ENCODE measurements around the gene ADAD2. TPM values are rescaled to one million over a fixed set of nuclear protein-coding genes. Genes with fewer than 3 reads are reported as not detected.

ADAD2 gene
- total and polyA plus RNA-seq, 2 of the 4 experiments (the other 2 are of a cell fraction): not detected

- Histone ChIP-seq H3K4ac (ENCODE audit: low read depth, low read length) (no peak overlapping the region), H2BK15ac (ENCODE audit: low read depth, low read length) (no peak overlapping the region), H3K9me3 (ENCODE audit: control insufficient read depth, insufficient read depth, low read length) (no peaks in the 10 kb centered on the region), H3K4me1 (ENCODE audit: control insufficient read depth, insufficient read depth, low read length) (peaks cover 15% of the 10 kb centered on the region), H3K4me2 (ENCODE audit: low read depth, low read length) (no peak overlapping the region), H3K18ac (ENCODE audit: low read depth, low read length) (no peak overlapping the region), H3K9ac (ENCODE audit: low read depth, low read length) (no peak overlapping the region), H3K27ac (ENCODE audit: insufficient read depth, low read length) (no peak overlapping the region), H3K79me1 (ENCODE audit: low read depth in 1 of 2, low read length in 2 of 2) (peaks cover 0 to 12% of the 10 kb centered on the region in 2 experiments; a peak in 2 of 4 replicates), H4K5ac (ENCODE audit: low read depth, low read length) (no peak overlapping the region), H3K23ac (ENCODE audit: low read depth, low read length) (no peak overlapping the region), H3K56ac (ENCODE audit: extremely low read depth, insufficient read depth, low read length) (no peak overlapping the region), H3K14ac (replicated peaks; ENCODE audit: low read depth, low read length) (no peak overlapping the region), H2BK5ac (ENCODE audit: low read depth, low read length, poor library complexity, severe bottlenecking) (no peak overlapping the region), H2AK5ac (ENCODE audit: low read depth, low read length) (0 out of 2 replicates have a peak overlapping the region, but pooled peaks have one; percentile 9), H4K8ac (ENCODE audit: low read depth in 2 of 2, low read length in 2 of 2) (no peak overlapping the region), H3K36me3 (ENCODE audit: control insufficient read depth, insufficient read depth, low read length) (peaks cover 9% of the 10 kb centered on the region), H3K27me3 (ENCODE audit: control insufficient read depth, insufficient read depth, low read length) (peaks cover 8% of the 10 kb centered on the region; the same call in 1 of the 2 replicates), H3K9me1 (ENCODE audit: insufficient read depth, low read length) (peaks cover 12% of the 10 kb centered on the region; the same call in 1 of the 2 replicates), H2BK20ac (ENCODE audit: low read depth, low read length) (no peak overlapping the region), H2AK9ac (replicated peaks; ENCODE audit: low read depth, low read length, poor library complexity) (no peak overlapping the region), H4K91ac (ENCODE audit: insufficient read depth, low read depth, low read length) (no peak overlapping the region), H2BK120ac (ENCODE audit: low read depth, low read length) (no peak overlapping the region), H3K4me3 (ENCODE audit: insufficient read depth, low read depth, low read length) (no peak overlapping the region), H4K20me1 (ENCODE audit: insufficient read depth, low read length) (peaks cover 16% of the 10 kb centered on the region), H2AFZ (replicated peaks; ENCODE audit: low read length, poor library complexity) (no peak overlapping the region)
- intact Hi-C loops (cut with micrococcal nuclease) (no loop called here), in situ Hi-C loops (cut with MboI; ENCODE audit: low sequenced_read_pairs) (loop anchor here (10.0 kb wide), 1 partner anchor 210 kb away; the partner anchor contains the start of gene NECAB2), dilution Hi-C loops (cut with HindIII; ENCODE audit: low sequenced_read_pairs, unreplicated experiment) (no loop called here)
- BruUV-seq (replicated peaks): no TSS peak
- WGBS, 2 experiments (ENCODE audit: extremely low coverage in 2 of 2, insufficient read length in 1 of 2): 90% methylated on average over 4 of the region's 11 CpGs; no CpG with 5 or more reads in 1 of the 2 experiments
- CTCF ChIA-PET: interaction anchor here (1.3 to 3.5 kb wide), 3 partner anchors 13 to 83 kb away, joined by 5 to 24 read pairs (median 14); partner anchors contain the start of gene TAF1C
- TF ChIP-seq USF2 (IDR thresholded peaks at IDR 0.05; ENCODE audit: low read depth, low read length) (no peak), POLR2A (IDR thresholded peaks at IDR 0.05; ENCODE audit: low read depth, low read length) (no peak), MXI1 (IDR thresholded peaks at IDR 0.05; ENCODE audit: borderline replicate concordance, low read depth, low read length) (no peak), RAD21 (IDR thresholded peaks at IDR 0.05; ENCODE audit: low read length) (no peak), RFX5 (IDR thresholded peaks at IDR 0.05; ENCODE audit: low read depth, low read length) (no peak), NFE2L2 (IDR thresholded peaks at IDR 0.05; ENCODE audit: low read depth, low read length) (no peak), CHD1 (IDR thresholded peaks at IDR 0.05; ENCODE audit: low read depth, low read length) (no peak), FOS (IDR thresholded peaks at IDR 0.05; ENCODE audit: low read depth, low read length) (no peak), CEBPB (IDR thresholded peaks at IDR 0.05; ENCODE audit: low read depth, low read length) (no peak), MAZ (IDR thresholded peaks at IDR 0.05; ENCODE audit: borderline replicate concordance, low read depth, low read length) (no peak), SMC3 (IDR thresholded peaks at IDR 0.05; ENCODE audit: low read depth, low read length) (no peak), BHLHE40 (IDR thresholded peaks at IDR 0.05; ENCODE audit: low read depth, low read length) (no peak), ELK1 (IDR thresholded peaks at IDR 0.05; ENCODE audit: borderline replicate concordance, low read depth, low read length) (no peak), MAFK (IDR thresholded peaks at IDR 0.05; ENCODE audit: low read depth, low read length) (no peak), RCOR1 (IDR thresholded peaks at IDR 0.05; ENCODE audit: insufficient replicate concordance, low read length) (no peak)
- TF ChIP-seq, protein P1, sequence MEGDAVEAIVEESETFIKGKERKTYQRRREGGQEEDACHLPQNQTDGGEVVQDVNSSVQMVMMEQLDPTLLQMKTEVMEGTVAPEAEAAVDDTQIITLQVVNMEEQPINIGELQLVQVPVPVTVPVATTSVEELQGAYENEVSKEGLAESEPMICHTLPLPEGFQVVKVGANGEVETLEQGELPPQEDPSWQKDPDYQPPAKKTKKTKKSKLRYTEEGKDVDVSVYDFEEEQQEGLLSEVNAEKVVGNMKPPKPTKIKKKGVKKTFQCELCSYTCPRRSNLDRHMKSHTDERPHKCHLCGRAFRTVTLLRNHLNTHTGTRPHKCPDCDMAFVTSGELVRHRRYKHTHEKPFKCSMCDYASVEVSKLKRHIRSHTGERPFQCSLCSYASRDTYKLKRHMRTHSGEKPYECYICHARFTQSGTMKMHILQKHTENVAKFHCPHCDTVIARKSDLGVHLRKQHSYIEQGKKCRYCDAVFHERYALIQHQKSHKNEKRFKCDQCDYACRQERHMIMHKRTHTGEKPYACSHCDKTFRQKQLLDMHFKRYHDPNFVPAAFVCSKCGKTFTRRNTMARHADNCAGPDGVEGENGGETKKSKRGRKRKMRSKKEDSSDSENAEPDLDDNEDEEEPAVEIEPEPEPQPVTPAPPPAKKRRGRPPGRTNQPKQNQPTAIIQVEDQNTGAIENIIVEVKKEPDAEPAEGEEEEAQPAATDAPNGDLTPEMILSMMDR (conservative IDR thresholded peaks at IDR 0.05; ENCODE audit: low read depth, low read length): no peak
- DNase-seq (no peak), ATAC-seq (ENCODE audit: low read depth) (no peak)
- POLR2A ChIA-PET (ENCODE audit: unreplicated experiment): no interaction called here
Observed at GRCh38 chr16:84174396-84174795, 16.6 kb upstream of the ADAD2 start.

Measured in IMR-90 (cell line).